Central memory CD8-positive, alpha-beta T cell (primary cell): ENCODE results near the gene UFD1.

ENCODE experiments used
- ATAC-seq: fragments of 150-1000 bp; cut with Tn5 transposase; replicated peaks from 2 replicates; pipeline ENCODE4 v1.10.0; 2022; ENCODE audit warnings: mild to moderate bottlenecking, moderate FRiP score, moderate number of reproducible peaks; ENCODE audit not compliant: poor library complexity, severe bottlenecking; ENCODE audit errors: extremely low read depth
- DNase-seq, 2 donors: peaks; one replicate each; pipeline ENCODE4 v3.0.0; 2021; ENCODE audit warnings: low spot score in 2 of 2
- H3K27ac Mint-ChIP-seq: one replicate; pipeline ENCODE4 v1.8.0; 2022; ENCODE audit warnings: low read depth, mild to moderate bottlenecking, moderate library complexity, mixed read lengths
- H3K27me3 Mint-ChIP-seq: one replicate; pipeline ENCODE4 v1.8.0; 2022; ENCODE audit warnings: mixed read lengths
- H3K36me3 Mint-ChIP-seq: one replicate; pipeline ENCODE4 v1.8.0; 2022; ENCODE audit warnings: mild to moderate bottlenecking, moderate library complexity, mixed read lengths; ENCODE audit not compliant: insufficient read depth
- H3K4me1 Mint-ChIP-seq: one replicate; pipeline ENCODE4 v1.8.0; 2022; ENCODE audit warnings: mixed read lengths
- H3K4me3 Mint-ChIP-seq: one replicate; pipeline ENCODE4 v1.8.0; 2022; ENCODE audit warnings: mild to moderate bottlenecking, moderate library complexity, mixed read lengths
- H3K9me3 Mint-ChIP-seq: one replicate; pipeline ENCODE4 v1.8.0; 2022; ENCODE audit warnings: mixed read lengths

Gene UFD1

GRCh38 chr22:19509923-19510322 is 30.9 kb upstream of the UFD1 start:
- H3K27ac Mint-ChIP-seq: no peak overlapping the region
- no peak for DNase-seq
- H3K36me3 Mint-ChIP-seq: peaks cover 3% of the 10 kb centered on the region

DNA sequence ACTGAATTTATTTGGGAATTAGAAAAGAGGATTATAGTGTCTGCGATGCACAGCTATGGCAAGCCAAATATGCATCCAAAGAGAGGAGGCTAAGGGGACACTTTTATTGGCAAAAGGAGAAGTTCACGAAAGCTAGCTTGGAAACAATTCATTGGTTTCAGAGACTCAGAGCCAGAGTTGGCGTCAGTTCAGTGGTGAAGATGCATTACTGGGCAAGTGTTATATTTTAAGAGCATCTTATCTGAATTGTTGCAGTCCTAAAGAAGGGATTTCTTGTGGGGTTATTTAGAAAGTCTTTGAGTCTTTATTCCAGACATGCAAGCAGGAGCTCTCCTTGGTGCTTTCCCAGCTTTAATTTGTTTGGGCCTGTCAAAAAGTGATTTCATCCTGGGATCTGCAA is 30.2 kb upstream of the UFD1 start:
- Mint-ChIP-seq H3K36me3 (peaks cover 3% of the 10 kb centered on the region), H3K4me1 (peaks cover 10% of the 10 kb centered on the region), H3K9me3 (no peaks in the 10 kb centered on the region), H3K27me3 (no peaks in the 10 kb centered on the region), H3K4me3 (no peak overlapping the region), H3K27ac (no peak overlapping the region)
- DNase-seq (no peak), ATAC-seq (no peak)

More at GRCh38 chr22:19509923-19510322, 30.9 kb upstream of the UFD1 start:
- Mint-ChIP-seq H3K4me1 (peaks cover 10% of the 10 kb centered on the region), H3K4me3 (no peak overlapping the region), H3K9me3 (no peaks in the 10 kb centered on the region), H3K27me3 (no peaks in the 10 kb centered on the region)
- ATAC-seq: no peak

DNA sequence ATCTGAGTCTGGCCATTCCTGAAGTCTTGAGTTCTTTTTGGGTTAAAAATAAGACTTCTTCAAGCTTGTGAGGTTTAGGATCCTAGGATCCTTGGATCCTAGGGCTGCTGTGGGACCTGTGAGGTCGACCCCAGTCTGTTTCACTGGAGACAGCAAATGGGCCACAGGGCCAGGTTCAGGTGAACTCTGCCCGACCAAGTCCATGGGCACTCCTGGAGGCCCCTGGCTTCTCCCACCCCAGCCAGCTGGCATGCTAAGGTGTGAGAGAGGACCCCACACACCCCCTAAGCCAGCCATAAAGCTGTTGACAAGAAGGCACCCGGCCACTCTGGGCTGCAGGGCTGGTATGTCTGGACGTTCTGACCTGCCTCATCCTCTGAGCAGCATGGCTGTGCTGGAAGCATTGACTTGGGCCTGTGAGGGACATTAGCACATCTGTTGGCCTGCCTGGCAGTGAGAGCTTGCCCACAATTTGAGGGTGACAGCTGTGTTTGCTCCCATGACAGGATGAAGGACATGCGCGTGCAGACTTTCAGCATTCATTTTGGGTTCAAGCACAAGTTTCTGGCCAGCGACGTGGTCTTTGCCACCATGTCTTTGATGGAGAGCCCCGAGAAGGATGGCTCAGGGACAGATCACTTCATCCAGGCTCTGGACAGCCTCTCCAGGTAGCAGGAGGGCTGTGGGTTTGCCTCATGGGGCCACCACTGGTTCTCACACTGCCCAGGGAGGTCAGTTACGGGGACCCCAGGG is 29.2 kb upstream of the UFD1 start:
- peaks cover 10% of the 10 kb centered on the region for H3K4me1 Mint-ChIP-seq
- DNase-seq (no peak), ATAC-seq (no peak)
- H3K27ac Mint-ChIP-seq: no peak overlapping the region
- no peaks in the 10 kb centered on the region for H3K9me3 Mint-ChIP-seq
- no peak overlapping the region for H3K4me3 Mint-ChIP-seq
- no peaks in the 10 kb centered on the region for H3K27me3 Mint-ChIP-seq
- peaks cover 3% of the 10 kb centered on the region for H3K36me3 Mint-ChIP-seq

GRCh38 chr22:19507534-19507861 is 28.5 kb upstream of the UFD1 start:
- H3K27me3 Mint-ChIP-seq: no peaks in the 10 kb centered on the region
- H3K27ac Mint-ChIP-seq: no peak overlapping the region
- H3K36me3 Mint-ChIP-seq: peaks cover 3% of the 10 kb centered on the region
- H3K4me3 Mint-ChIP-seq: no peak overlapping the region
- H3K4me1 Mint-ChIP-seq: peaks cover 10% of the 10 kb centered on the region
- no peaks in the 10 kb centered on the region for H3K9me3 Mint-ChIP-seq
- DNase-seq: no peak
- no peak for ATAC-seq

GRCh38 chr22:19506212-19506611 is 27.2 kb upstream of the UFD1 start:
- DNase-seq (no peak), ATAC-seq (no peak)
- H3K9me3 Mint-ChIP-seq: no peaks in the 10 kb centered on the region
- H3K27me3 Mint-ChIP-seq: no peaks in the 10 kb centered on the region
- no peak overlapping the region for H3K4me3 Mint-ChIP-seq
- H3K36me3 Mint-ChIP-seq: peaks cover 3% of the 10 kb centered on the region
- peaks cover 10% of the 10 kb centered on the region for H3K4me1 Mint-ChIP-seq
- H3K27ac Mint-ChIP-seq: no peak overlapping the region

- H3K4me3 Mint-ChIP-seq: no peak overlapping the region
- no peaks in the 10 kb centered on the region for H3K9me3 Mint-ChIP-seq
- ATAC-seq (no peak), DNase-seq (no peak)
- H3K4me1 Mint-ChIP-seq: peaks cover 10% of the 10 kb centered on the region
- H3K27ac Mint-ChIP-seq: no peak overlapping the region
- H3K27me3 Mint-ChIP-seq: no peaks in the 10 kb centered on the region
- H3K36me3 Mint-ChIP-seq: peaks cover 5% of the 10 kb centered on the region
Observed at GRCh38 chr22:19505735-19506126, 26.7 kb upstream of the UFD1 start.

GRCh38 chr22:19504900-19505734 is 26.1 kb upstream of the UFD1 start:
- no peaks in the 10 kb centered on the region for H3K27me3 Mint-ChIP-seq
- H3K4me3 Mint-ChIP-seq: no peak overlapping the region
- H3K27ac Mint-ChIP-seq: no peak overlapping the region
- no peak for ATAC-seq
- H3K36me3 Mint-ChIP-seq: peaks cover 7% of the 10 kb centered on the region
- no peak for DNase-seq
- no peaks in the 10 kb centered on the region for H3K9me3 Mint-ChIP-seq
- peaks cover 10% of the 10 kb centered on the region for H3K4me1 Mint-ChIP-seq

- Mint-ChIP-seq H3K4me1 (peaks cover 10% of the 10 kb centered on the region), H3K4me3 (no peak overlapping the region), H3K27ac (no peak overlapping the region), H3K9me3 (no peaks in the 10 kb centered on the region), H3K36me3 (peaks cover 10% of the 10 kb centered on the region), H3K27me3 (no peaks in the 10 kb centered on the region)
- DNase-seq (no peak), ATAC-seq (no peak)
Observed at GRCh38 chr22:19503869-19504268, 24.9 kb upstream of the UFD1 start.

DNA sequence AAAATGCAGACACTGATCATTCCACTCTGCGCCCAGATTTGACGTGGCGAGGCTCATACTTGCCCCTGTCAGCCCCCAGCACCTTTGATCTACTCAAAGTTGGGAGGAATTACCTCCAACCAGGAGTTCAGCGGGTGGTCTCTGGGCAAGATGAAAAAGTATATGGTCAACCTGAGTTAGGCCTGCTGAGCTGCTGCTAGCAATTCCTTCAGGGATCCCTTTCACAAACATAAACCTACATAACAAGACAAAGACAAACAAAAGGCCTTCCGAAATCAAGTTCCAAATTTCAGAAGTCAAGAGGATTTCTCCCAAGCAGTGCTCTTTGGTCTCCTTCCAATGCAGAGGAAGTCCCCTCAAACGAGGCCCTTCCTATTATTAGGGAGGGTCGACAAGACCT is 24.4 kb upstream of the UFD1 start:
- H3K27ac Mint-ChIP-seq: no peak overlapping the region
- ATAC-seq (no peak), DNase-seq (no peak)
- peaks cover 10% of the 10 kb centered on the region for H3K36me3 Mint-ChIP-seq
- no peaks in the 10 kb centered on the region for H3K9me3 Mint-ChIP-seq
- no peak overlapping the region for H3K4me3 Mint-ChIP-seq
- H3K27me3 Mint-ChIP-seq: no peaks in the 10 kb centered on the region
- H3K4me1 Mint-ChIP-seq: peaks cover 10% of the 10 kb centered on the region

DNA sequence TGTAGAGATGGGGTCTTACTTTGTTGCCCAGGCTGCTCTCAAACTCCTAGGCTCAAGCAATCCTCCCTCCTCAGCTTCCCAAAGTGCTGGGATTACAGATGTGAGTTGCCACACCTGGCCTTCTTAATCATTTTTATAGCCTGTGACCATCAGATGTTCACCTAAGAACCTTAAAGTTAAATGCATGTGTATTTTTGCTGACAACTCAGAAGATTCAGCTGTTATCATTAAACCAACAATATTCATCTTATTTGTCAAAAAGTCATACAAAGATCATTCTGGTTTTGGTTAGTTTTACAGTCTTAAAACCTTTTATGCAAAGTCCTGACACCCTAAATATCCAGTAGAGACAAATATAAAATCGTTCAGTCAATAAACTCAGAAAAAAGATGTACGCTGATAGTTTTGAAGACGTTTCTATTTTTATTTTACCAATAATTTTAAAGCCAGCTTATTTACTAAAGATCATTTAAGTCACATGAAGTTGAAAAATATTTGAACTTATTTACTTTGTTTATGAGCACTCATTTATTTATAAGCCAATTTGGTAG is 23.0 kb upstream of the UFD1 start:
- Mint-ChIP-seq H3K9me3 (no peaks in the 10 kb centered on the region), H3K4me3 (no peak overlapping the region), H3K27ac (no peak overlapping the region), H3K4me1 (peaks cover 10% of the 10 kb centered on the region), H3K27me3 (no peaks in the 10 kb centered on the region), H3K36me3 (peaks cover 10% of the 10 kb centered on the region)
- DNase-seq: no peak
- no peak for ATAC-seq

GRCh38 chr22:19499880-19500242 is 20.9 kb upstream of the UFD1 start:
- DNase-seq (no peak), ATAC-seq (no peak)
- Mint-ChIP-seq H3K27me3 (no peaks in the 10 kb centered on the region), H3K4me3 (no peak overlapping the region), H3K4me1 (no peaks in the 10 kb centered on the region), H3K36me3 (peaks cover 7% of the 10 kb centered on the region), H3K9me3 (no peaks in the 10 kb centered on the region), H3K27ac (no peak overlapping the region)

DNA sequence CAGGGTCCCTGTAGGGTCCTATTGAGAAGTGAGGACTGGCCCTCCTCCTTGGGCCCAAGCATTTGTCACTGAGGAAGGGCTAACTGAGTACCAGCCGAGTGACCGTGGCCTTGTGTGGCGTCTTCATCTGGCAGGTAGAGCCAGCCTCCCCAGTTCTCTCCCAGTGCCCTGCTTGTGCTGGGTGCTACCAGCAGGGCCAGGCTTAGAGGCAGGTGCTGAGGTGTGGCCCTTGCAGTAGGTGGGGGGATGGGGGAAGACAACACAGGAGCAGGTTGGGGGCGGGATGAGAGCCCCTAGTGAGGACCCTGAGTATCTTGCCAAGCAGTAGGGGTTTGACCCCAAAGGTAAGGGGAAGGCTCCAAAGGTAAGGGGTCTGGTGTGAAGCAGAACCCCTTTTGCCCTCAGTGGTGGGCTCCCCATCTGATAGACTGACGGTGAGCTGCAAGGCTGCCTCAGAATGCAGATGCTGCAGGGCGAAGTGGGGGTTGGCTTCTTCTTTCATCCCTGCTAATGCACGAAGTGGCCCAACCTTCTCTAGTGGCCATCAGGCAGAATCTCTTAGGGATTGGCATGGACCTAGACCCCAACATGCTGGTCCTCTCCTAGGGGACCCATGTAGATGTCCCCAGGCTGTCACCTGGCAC is 20.4 kb upstream of the UFD1 start:
- Mint-ChIP-seq H3K9me3 (no peaks in the 10 kb centered on the region), H3K4me1 (no peaks in the 10 kb centered on the region), H3K27me3 (no peaks in the 10 kb centered on the region), H3K4me3 (no peak overlapping the region), H3K36me3 (peaks cover 7% of the 10 kb centered on the region), H3K27ac (no peak overlapping the region)
- ATAC-seq (no peak), DNase-seq (no peak)

GRCh38 chr22:19498866-19499190 is 19.8 kb upstream of the UFD1 start:
- no peak for ATAC-seq
- H3K27ac Mint-ChIP-seq: no peak overlapping the region

More at GRCh38 chr22:19498866-19499190, 19.8 kb upstream of the UFD1 start:
- H3K4me1 Mint-ChIP-seq: no peaks in the 10 kb centered on the region
- peaks cover 7% of the 10 kb centered on the region for H3K36me3 Mint-ChIP-seq
- H3K4me3 Mint-ChIP-seq: no peak overlapping the region
- no peaks in the 10 kb centered on the region for H3K27me3 Mint-ChIP-seq
- H3K9me3 Mint-ChIP-seq: no peaks in the 10 kb centered on the region
- DNase-seq: no peak
